NCI-H1694 treated with DMSO at 0.1 percent for 48 hours (cell line): ENCODE measurements around the gene TNPO3.

Experiments used
- DNase-seq: peaks from one replicate; lab custom pipeline; 2025; lab: John Stamatoyannopoulos, UW

The TNPO3 gene

DNA sequence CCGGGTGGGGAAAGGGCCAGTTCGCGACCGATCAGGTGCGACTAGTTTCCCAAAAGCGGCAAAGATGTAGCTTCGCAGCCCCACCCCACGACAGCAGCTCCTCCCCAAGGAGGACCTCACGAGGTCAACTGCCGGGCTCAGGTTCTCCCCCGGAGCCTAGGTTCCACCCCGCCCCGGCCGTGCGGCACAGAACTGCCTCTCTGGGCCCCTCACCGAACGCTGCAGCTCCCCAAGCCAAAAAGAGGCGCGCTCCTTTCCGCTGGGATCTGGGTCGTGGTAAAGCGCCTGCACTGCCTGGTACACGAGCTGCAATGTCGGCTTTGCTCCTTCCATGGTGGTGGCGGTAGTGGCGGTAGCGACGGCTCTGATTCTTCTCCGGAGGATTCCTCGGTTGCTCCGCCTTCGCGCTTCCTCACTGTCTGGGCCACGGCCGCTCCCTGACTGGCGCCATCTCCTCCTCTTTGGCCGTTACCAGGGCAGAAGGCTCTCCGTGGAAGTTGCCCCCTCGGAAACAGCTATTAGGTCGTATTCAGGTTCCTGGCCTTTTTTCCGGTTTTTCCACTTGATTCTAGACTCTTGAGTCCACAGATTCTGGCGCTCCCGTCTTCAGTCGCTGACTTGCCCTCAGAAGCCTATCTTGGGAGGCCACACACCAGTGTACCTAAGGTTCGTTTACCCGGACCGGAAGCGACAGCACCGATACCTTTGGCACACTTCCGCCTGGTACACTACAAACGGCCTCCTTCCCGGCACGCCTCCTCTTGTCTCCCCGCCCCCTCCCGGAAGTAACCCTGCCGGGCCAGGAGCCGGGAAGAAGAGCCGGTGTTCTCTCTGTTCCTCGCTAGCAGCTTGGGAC is at the start of gene TNPO3:
Gene TNPO3 (minus strand): TSS at position 674 of the 856 bp plus-strand sequence. CDS start 341 bp downstream, at position 333.
- peak; percentile 96 for DNase-seq

DNA sequence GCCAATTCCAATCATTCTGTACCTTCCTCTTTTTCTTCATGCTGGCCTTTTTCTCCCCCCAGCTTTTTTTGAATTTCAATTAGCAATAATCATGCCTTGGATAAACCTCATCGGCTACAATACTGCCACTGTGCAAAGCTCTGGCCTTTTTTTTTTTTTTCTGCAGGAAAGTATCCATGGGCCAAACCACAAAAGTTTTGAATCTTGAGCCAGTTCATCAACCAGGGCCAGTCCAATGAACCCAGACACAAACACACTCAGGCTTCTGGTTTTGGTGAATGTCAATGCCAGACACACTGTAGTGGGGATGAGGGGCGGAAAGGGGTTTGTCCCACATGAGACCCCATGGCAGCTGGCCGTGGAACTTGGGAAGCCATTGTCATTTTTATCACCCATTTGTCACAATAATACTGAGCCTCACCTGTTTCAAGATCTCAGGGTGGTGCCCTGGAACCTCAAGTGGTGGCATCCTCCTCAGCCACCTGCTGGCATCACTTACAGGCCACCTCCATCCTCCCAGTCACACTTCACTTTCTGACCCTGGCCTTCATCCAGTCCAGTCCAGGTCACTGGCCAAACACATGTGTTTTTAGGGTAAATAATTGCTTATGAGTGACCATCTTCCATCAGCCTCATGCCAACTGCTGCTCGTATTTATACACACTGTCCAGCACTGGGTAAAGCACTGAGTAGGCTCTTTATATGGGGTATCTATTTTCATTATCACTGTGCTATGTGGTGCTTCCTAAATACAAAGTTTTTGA is 48.8 kb upstream of the TNPO3 start:
- DNase-seq = no peak

DNA sequence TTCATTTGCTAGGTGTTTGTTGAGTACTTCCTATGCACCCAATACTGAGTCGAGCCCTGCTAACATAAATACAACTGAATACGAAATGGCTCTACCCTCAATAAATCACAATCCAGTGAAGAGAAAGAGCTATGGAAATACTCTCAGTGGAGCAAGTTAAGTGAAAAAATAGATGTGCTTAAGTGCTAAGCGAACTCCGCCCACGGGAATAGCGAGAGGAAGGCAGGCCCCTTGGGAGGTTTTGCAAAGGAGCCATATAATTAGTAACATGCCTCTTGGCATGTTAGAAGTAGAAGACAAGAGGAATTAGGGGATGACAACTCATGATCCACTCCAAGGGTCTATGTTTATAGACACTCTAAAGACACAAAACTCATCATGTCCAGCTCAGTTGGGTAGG is 46.8 kb upstream of the TNPO3 start:
- DNase-seq = no peak

DNA sequence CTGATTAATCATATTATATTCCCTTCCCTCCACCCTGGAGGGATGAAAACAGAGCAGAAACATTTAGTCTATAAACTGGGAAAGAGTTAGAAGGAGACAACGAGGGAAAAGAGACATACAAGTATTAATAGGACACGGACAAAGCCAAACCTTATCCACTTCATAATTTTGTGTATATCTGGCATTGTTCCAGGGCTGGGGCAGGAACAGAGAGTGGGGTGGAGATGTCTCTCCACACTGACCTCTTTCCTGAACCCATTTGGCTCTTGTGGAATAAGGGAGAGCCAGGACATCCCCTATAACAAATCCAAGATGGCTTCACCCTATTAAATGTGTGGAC is 45.9 kb upstream of the TNPO3 start:
- no peak for DNase-seq

DNA sequence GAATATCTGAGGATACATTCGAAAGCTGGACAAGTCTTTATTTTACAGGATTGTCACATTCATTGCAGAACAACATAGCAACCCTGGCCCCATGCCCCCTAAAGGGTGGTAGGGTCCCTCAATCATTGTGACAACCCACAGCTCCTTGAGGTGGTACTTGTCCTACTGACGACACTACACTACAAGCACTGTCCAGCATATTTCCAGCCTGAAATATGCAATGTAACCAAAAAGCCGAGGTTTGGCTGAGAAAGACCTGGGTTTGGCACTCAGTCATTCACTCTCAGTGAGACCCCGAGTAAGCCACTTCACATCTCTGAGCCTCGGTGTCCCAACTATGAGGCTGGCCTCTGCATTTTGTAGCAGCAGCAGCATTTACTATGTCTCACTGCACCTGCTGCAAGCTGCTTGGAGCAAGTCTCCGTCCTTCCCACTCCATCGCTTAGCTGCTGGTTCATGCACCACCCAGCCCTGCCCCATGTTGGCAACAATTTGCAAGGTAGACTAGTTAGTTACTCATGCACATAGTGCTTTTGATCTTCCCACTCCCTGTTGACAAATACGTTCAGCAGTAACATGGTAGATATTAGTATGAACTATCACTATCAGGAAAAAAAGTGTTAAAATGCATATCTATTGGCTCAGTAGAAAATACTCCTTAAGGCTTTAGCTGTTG is 43.6 kb upstream of the TNPO3 start:
- no peak for DNase-seq

DNA sequence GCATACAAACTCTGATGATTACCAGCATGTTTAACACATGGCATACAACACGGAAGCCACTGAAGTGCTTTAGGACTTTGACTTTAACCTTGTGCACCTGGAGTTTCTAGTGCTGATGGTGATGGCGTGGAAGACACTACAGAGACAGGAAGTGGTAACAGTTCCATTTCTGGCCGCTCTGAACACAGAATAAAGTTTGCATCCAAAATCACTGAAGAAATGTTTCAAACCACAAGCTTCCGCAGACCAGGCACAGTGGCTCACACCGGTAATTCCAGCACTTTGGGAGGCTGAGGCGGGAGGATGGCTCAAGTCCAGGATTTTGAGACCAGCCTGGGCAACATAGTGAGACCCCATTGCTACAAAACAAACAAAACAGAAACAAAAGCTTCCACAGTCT is 40.3 kb upstream of the TNPO3 start:
- DNase-seq = no peak

DNA sequence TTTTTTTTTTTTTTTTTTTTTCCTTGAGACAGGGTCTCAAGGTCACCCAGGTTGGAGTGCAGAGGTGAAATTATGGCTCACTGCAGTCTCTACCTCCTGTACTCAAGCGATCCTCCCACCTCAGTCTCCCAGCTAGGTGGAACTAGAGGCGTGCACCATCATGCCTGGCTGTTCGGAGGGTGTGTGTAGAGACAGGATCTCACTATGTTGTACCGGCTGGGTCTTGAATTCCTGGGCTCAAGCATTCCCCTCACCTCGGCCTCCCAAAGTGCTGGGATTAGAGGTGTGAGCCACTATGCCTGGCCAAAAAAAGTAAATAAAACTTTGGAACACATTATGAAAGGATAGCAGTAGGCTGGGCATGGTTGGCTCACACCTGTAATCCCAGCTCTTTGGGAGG is 39.6 kb upstream of the TNPO3 start:
- no peak for DNase-seq

DNA sequence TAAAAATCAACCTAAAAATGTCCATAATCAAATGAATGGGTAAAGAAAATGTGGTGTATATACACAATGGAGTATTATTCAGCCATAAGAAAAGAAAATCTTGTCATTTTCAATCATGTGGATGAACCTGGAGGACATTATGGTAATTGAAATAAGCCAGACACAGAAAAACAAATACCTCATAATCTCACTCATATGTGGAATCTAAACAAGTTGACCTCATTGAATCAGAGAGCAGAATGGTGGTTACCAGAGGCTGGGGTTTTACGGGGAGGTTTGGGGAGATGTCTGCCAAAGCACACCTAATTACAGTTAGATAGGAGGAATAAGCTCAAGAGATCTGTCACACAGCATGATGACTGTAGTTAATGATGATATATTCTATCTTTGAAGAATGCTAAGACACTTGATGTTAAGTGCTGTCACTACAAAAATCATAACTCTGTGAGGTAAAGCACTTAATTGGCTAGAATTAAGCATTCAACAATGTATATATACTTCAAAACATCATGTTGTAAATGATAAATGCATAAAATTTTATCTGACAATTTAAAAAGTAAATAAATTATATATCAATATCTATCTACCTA is 39.1 kb upstream of the TNPO3 start:
- DNase-seq = no peak

DNA sequence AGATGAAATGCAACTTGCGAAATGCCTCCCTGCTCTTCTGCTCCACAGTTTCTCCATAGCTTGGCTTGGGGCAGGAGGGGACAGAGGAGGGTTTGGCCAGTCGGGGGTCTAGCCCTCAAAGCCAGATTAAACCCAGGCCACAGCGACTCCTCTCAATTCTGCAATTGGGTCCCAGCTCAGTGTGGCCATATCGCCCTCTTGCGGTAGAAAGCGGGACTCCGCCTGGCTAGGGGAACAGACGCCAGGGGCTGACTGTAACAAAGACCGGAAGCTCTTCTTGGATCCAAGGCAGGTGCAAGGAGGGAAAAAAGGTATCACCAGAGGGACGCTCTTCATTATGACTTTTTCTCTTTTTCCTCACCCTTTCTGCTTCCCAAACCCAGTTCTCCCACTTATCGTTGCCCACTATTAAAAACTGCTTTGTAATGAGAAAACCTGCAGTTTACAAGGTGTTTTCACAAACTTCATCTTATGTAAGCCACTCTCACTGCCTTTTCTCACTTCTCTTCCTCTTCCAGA is 36.6 kb upstream of the TNPO3 start:
- peak; percentile 61 for DNase-seq

DNA sequence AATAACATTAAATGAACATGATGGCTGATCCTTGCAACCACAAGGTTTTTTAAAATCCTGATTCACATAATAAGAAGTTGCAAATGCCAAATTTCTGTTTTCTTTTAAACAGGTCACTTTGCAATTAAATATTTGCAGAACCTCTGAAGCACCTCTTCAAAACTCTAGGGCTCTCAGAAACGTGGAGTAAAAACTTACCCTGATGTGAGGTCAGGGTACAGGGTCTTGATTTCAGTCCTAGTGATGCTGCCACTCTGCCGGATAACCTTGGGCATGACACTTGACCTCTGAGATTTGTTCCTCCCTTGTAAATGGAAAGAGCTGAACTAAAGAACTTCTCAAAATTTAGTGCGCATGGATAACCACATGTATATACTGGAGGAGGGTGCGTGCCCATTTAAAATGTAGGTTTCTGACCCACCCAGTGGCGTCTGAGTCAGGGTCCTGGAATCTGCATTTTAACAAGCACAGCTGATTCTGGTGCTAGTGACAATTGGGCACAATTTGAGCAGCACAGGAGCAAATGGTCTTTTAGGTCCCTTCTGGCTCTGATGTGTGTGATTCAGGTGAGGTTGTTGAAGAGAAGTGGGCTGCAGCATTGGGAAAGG is 35.5 kb upstream of the TNPO3 start:
- DNase-seq = no peak

DNA sequence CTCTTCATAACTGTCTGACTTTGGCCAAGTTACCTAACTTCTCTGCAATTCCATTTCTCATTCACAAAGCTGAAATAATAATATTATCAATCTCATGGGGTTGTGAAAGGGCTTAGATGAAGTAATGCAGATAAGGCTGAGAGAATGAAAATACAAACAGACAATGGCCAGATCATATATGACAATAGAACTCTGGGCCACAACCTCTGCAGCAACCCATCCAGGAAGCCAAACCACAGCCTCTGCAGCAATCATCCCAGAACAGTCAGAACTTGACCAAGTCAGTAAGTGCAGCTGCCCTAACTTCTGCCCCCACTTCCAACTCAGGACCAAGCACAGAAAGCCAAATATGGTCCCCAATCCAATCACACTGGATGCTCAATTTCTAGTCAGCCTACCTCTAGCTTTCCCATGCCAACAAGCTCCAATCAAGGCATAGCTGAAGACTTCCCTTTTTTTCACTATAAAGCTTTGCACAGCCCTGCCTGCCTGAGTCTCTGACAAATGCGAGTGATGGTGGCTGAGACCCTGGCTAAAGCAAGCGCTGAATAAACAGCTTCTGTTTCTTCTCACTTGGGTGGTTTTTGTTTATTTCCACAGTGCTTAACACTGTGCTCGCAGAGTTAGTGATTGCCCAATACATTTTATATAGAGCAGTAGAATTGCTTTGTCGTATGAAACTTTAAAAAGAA is 34.8 kb upstream of the TNPO3 start:
- no peak for DNase-seq

DNA sequence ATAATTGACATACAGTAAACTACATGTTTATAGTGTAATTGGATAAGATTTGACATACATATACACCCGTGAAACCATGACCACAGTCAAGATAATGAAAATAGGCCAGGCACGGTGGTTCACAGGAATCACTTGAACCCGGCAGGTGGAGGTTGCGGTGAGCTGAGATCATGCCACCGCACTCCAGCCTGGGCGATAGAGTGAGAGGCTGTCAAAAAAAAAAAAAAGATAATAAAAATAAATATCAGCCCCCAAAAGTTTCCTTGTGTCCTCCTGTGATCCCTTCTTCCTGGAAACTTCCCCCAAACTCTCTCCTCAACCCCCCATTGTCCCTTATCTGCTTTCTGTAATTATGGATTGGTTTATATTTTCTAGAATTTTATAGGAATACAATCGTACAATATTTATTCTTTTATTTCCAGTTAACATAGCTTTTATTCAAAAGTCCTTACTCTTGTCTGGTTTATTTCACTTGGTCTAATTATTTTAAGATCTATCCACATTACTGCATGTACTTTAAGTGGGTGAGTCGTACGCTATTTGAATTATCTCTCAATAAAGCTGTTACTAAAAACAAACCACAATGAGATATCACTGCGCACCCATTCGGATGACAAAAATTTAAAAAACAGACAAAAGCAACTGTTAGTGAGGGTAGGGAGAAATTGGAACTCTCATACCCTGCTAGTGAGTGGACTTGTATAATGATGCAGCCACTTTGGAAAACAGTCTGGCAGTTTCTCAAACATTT is 30.1 kb upstream of the TNPO3 start:
- no peak for DNase-seq

DNA sequence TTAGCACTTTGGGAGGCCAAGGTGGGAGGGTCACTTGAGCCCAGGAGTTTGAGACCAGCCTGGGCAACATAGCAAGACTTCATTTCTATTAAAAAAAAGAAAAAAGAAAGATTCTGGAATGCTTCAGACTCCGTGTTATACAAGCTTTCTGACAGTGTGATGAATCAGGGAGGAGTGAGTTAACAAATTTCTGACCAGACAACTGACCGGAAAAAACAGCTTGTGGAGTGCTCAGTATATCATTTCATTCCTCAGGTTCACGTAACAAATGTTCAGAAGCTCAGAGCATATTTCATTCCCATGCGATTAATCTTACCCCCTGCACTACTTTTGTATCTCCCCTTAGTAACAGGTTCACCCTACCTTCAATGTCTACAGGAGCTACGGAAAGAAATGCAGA is 28.6 kb upstream of the TNPO3 start:
- DNase-seq = no peak

DNA sequence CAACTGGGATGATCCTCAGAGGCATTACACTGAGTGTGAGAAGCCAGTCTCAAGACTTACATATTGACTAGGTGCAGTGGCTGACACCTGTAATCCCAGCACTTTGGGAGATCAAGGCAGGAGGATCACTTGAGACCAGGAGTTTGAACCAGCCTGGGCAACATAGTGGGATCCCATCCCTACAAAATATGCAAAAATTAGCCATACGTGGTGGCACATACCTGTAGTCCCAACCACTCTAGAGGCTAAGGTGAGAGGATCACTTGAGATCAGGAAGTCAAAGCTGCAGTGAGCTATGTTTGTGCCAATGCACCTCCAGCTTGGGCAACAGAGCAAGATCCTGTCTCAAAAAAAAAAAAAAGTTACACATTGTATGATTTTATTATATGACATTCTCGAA is 23.5 kb upstream of the TNPO3 start:
- DNase-seq = no peak

DNA sequence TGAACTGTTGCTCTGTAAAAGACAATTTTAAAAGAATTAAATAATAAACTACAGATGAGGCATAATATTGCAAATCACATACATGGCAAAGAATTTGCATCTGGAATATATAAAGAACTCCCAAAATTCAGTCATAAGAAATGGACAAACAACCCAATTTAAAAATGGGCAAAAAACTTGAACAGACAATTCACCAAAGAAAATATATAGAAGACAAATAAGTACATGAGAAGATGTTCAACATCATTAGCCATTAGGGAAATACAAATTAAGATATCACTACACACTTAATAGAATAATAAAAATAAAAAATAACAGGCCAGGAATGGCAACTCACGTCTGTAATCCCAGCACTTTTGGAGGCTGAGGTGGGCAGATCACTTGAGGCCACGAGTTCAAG is 22.0 kb upstream of the TNPO3 start:
- DNase-seq = no peak

DNA sequence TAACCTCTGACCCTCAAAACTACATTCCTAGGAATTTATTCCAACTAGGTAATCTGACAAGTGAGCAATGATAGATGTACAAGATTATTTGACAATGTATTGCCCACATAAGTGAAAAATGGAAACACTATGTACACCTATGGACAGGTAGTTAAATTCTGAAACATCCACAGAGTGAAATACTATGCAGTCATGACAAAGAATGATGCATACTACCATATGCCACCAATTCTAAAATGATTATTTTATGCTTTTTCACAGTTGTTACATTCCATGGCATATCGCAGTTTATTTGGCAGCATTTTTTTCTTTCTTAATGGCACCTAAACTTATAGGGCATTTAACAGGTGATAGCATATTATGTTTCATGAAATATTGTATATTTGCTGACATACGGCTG is 20.1 kb upstream of the TNPO3 start:
- no peak for DNase-seq

DNA sequence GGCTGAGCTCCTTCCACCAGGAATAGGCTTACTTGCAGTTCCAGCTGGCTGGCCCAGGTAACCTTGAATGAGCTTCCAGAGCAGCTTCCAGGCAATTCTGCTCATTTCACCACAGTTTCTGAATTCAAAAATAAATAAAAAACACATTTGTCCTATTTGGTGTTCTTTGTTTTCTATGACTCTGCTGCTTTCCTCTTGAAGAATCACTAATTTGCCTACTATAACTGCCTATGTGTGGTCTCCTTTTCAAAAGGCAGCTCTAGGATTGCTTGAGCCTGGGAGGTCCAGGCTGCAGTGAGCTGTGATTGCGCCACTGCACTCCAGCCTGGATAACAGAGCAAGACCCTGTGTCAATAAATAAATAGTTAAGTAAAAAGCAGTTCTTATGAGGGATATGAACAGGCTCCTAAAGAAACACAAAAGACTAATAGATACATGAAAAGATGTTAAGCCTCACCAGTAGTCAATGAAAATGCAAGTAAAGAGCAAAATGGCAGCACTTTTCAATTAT is 19.5 kb upstream of the TNPO3 start:
- DNase-seq = no peak

DNA sequence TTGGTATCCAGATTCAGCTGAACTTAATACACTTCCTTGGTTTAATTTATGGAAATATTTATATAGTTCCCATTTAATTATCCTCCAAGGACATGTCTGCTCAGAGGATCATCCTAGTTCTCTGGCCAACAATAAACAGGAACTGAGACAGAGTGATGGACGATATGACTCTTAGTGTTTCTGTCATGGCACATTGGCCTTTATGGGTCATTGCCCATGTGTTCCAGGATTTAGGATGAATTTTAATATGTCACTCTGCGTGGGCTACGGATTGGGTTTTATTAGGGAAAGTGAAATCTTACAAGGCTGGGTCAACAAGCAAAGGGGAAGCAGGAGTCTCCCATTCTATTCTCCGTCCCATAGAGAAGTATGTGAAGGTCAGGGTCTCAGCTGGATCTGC is 18.8 kb upstream of the TNPO3 start:
- DNase-seq = no peak

DNA sequence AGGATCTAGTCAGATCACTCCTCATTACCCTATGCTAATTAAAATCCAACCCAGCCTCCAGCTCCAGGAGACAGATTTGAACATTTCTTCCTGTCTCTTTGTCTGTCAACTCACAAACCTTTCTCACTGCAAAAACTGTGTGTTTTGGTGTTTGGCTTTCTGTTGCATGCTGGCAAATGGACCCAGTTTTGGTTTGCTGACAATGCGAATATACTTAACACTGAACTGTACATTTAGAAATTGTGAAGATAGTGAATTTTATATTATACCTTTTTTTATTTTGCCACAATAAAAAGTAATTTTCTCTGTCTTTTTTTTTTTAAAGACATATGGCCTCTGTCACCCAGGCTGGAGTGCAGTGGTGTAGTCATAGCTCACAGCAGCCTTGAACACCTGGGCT is 18.3 kb upstream of the TNPO3 start:
- DNase-seq = no peak

DNA sequence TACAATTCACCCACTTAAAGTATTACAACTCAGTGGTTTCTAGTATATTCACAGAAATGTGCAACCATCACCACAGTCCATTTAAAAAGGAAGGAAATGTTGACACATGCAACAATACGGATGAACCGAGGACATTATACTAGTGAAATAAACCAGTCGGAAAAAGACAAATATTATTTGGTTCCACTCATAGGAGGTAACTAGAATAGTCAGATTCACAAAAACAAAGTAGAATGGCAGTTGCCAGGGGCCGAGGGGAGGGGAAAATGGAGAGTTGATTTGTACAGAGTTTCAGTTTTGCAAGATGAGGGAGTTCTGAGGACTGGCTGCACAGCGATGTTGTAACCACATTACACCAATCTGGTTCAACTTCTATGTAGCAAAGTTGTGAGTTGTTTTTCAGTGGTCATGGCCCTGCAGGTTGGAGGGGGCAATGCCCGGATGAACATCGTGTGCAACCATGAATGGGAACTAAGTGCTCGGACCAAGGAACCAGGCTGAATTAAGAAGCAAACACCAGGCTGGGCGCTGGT is 17.6 kb upstream of the TNPO3 start:
- DNase-seq = peak; percentile 3
